GM12891 (cell line): Measurements from ENCODE around the gene MAP3K19.

Source experiments
- PAX5 ChIP-seq: IDR thresholded peaks from 2 replicates; pipeline ENCODE4 v1.6.1; 2011; ENCODE audit warnings: low read length, moderate library complexity, mild to moderate bottlenecking; ENCODE audit not compliant: insufficient read depth, severe bottlenecking
- POLR2A ChIP-seq: IDR thresholded peaks from 2 replicates; pipeline ENCODE4 v1.6.1; 2011; ENCODE audit warnings: low read depth, low read length, control low read depth
- POLR2AphosphoS5 ChIP-seq: IDR thresholded peaks from 2 replicates; pipeline ENCODE4 v1.6.1; 2011; ENCODE audit warnings: low read depth, low read length, control low read depth
- POU2F2 ChIP-seq: IDR thresholded peaks from 2 replicates; pipeline ENCODE4 v1.6.1; 2011; ENCODE audit warnings: low read depth, mild to moderate bottlenecking, control low read depth, low read length, moderate library complexity
- SPI1 ChIP-seq: IDR thresholded peaks from 2 replicates; pipeline ENCODE4 v1.6.1; 2011; ENCODE audit warnings: low read depth, low read length, control low read depth
- TAF1 ChIP-seq: IDR thresholded peaks from 2 replicates; pipeline ENCODE4 v1.6.1; 2011; ENCODE audit warnings: low read depth, low read length, control low read depth

GRCh38 chr2:135059577-135059976 lies 12.3 kb upstream of the MAP3K19 start:
- TF ChIP-seq POLR2A (no peak), TAF1 (no peak), POLR2AphosphoS5 (no peak), SPI1 (no peak), POU2F2 (no peak), PAX5 (no peak)
